Fibroblast of villous mesenchyme (primary cell): ENCODE data around the gene PCNX2. TPM values are rescaled to one million over a fixed set of nuclear protein-coding genes. Genes with fewer than 3 reads are reported as not detected.

Experiments
- DNase-seq: peaks from one replicate; pipeline ENCODE4 v3.0.0-alpha.2; 2010; ENCODE audit warnings: low read depth
- H3K4me3 ChIP-seq: 2 replicates; pipeline ENCODE4 v1.5.1; 2011; ENCODE audit warnings: low read depth, mild to moderate bottlenecking, low read length
- CTCF ChIP-seq: IDR thresholded peaks from 2 replicates; pipeline ENCODE4 v1.5.1; 2012; ENCODE audit warnings: low read depth, mild to moderate bottlenecking, low read length; ENCODE audit not compliant: insufficient read depth
- total RNA-seq: library from RNA; depleted of rRNA; stranded (reverse); fragments of >200 nt; gene quantifications from 2 replicates; pipeline ENCODE4 v1.2.3, GENCODE V29; 2012

Gene PCNX2
- total RNA-seq, 1 donor = 38.4 TPM

- no peak overlapping the region for H3K4me3 ChIP-seq
- no peak for TF ChIP-seq CTCF
These were observed 352.9 kb downstream of the PCNX2 start for GRCh38 chr1:232942413-232943294.

GRCh38 chr1:232940262-232940661 lies 355.3 kb downstream of the PCNX2 start:
- no peak overlapping the region for H3K4me3 ChIP-seq
- no peak for DNase-seq
- no peak for TF ChIP-seq CTCF

More at GRCh38 chr1:232942413-232943294, 352.9 kb downstream of the PCNX2 start:
- no peak for DNase-seq

GRCh38 chr1:232939748-232940147 lies 355.8 kb downstream of the PCNX2 start:
- no peak for DNase-seq
- H3K4me3 ChIP-seq = no peak overlapping the region
- TF ChIP-seq CTCF = no peak

GRCh38 chr1:232938926-232939325 lies 356.6 kb downstream of the PCNX2 start:
- no peak for DNase-seq
- TF ChIP-seq CTCF = no peak
- no peak overlapping the region for H3K4me3 ChIP-seq

- no peak for TF ChIP-seq CTCF
These were observed 357.7 kb downstream of the PCNX2 start for GRCh38 chr1:232937741-232938375.

GRCh38 chr1:232936941-232937340 lies 358.6 kb downstream of the PCNX2 start:
- DNase-seq = no peak
- no peak for TF ChIP-seq CTCF
- H3K4me3 ChIP-seq = no peak overlapping the region

More at GRCh38 chr1:232937741-232938375, 357.7 kb downstream of the PCNX2 start:
- no peak overlapping the region for H3K4me3 ChIP-seq
- no peak for DNase-seq

Other genes with a start within 250 kb of the PCNX2 start
- 0.32 and 1.3 TPM in 2 replicates for gene MAP3K21, start 32.0 kb upstream of the PCNX2 start, total RNA-seq